GM11168 (cell line): ENCODE data around the gene PDE6D.
"Not testable (repeated sequence)": the region's sequence is repeated elsewhere in the genome, so short reads cannot be mapped to it uniquely, and the experiment has no call there.

Experiments used
- in situ Hi-C: fragments of 300-500 bp; cut with MboI; formaldehyde crosslinking; loops from one replicate; pipeline ENCODE4 v1.12.0; 2022; ENCODE audit warnings: low sequenced_read_pairs; ENCODE audit not compliant: unreplicated experiment

The PDE6D gene

DNA sequence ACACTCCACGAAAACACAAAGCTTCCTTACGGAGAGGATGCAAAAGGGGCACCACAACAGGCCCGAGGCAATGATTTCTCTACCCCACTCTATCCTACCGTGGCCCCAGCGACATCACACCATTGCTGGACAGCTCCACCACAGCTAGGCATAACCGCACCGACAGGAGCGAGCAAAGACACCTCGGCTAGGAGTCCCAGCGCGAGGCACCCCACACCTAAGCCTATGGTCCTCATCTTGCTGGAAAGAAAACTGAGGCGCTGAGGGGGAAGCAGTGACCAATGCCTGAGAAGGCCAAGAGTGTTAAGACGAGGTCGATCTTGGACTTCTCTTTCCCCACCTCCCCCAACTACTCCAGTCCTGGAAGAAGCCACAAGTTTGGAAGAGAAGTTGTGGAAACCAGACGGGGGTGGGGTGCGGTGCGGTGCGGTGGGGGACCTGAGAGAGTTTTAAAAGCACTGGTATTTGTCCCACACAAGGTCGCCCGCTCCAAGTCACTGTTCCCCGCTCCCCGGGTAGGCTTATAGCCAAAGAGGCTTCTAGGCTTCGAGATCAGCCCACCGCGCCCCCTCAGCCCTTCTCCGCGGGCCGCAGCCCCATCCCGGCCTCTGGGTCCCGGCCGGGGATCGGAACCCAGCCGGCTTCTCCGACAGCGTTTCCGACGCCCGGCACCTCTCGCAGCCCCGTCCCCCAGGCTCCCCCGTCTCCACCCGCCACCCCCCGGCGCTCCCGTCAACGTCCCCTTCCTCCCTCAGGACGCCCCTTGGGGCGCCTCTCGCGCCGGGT, 766 bp downstream of the PDE6D start:
- in situ Hi-C loops = no loop called here

DNA sequence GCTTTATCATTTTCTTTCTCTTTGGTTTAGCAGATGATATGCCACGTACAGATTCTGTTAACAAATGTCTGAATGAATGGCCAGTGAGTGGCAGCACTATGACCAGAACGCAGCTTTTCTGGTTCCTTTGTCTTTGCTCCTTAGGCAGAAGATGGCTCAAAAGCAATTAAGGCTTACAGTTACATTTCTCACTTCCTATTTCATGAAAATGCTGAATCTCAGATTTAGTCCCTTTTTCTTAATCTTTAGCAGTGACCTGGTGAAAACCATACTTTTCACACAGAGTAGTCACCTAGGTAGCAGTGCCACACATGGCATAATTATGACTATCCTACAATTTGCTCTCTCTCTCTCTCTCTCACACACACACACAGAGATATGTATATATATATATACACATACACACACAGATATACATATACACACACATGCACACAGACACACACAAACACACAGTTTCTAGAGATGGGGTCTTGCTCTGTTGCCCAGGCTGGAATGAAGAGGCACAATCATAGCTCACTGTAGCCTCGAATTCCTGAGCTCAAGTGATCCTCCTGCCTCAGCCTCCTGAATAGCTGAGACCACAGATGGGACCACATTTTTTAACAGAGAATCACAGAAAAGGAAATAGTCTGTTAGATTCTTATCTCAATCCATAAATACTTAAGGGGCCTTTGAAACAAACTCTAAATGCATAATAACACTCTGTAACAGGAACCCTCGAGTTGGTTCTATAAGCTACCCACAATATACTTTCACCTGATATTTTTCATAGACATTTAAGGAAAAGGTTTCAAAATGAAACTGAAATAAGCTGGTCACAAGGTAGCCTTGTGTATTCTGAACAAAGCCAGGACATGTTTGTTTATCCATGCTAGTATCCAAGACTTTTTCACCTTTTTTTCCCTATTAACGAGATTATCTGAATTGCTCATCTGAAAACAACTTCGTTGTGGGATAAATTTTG, 11.6 kb downstream of the PDE6D start:
- in situ Hi-C loops = no loop called here

DNA sequence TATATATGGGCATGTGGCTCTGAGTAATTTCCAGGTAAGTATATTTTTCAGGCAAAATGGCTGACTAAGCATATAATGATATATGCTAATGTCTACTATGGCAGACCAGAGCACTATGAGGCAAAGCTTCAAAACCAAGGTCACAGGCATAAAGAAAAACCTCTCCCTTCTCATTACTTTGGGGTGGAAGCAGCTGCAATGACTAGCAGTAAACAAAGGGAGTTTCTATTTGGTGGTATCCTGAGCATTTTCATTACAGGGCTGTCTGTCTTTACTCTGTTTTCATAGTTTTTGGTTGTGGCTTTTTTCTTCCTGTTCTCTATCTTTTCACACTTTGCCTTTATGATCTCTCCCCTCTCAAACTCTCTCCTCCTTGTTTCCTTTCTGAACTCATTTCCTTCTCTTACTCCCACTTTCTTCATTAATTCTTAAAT, 15.6 kb downstream of the PDE6D start:
- in situ Hi-C loops = no loop called here

DNA sequence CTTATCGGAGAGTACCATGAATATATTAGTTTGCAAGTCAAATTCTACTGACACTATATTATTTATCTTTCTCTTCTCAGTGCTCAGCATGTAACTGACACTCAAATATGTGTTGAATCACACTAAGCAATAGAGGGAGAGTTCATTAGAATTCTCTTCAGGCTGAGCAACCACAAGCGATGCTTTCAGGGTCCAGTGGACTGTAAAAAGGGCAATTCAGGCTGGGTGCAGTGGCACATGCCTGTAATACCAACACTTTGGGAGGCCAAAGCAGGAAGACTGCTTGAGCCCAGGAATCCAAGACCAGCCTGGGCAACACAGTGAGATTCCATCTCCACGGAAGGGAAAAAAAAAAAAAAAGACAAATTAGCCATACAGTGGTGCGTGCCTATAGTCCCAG, 16.3 kb downstream of the PDE6D start:
- in situ Hi-C loops = no loop called here

DNA sequence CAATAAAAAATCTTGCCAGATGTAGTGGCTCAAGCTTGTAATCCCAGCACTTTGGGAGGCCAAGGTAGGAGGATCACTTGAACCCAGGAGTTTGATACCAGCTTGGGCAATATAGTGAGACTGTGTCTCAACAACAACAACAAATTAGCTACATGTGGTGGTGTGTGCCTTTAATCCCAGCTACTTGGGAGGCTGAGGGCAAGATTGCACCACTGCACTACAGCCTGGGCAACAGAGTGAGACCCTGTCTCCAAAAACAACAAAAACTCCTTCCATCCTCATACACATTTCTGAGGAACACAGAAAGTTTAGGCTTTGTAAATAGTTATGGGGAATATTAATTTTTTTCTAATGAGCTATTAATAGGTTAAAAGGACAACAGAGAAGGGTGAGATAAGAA, 17.0 kb downstream of the PDE6D start:
- in situ Hi-C loops = no loop called here

DNA sequence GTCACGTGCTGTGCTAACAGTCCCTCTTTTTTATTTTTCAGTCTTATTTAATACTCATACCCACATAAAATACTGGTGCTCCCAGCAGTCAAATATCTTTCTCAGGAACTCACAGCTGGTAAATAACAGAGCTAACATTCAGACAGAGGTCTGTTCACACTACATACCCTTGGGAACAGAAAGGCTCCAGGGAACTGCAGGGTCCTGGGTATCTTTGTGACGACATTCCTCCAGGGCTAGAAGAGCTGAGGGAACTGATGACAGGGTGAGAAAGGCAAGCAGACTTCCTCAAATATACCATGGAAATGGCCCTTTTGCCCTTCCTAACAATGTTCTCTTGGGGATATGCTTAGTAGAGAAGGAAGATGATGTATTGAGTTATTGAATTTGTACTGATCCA, 19.3 kb downstream of the PDE6D start:
- in situ Hi-C loops = no loop called here

DNA sequence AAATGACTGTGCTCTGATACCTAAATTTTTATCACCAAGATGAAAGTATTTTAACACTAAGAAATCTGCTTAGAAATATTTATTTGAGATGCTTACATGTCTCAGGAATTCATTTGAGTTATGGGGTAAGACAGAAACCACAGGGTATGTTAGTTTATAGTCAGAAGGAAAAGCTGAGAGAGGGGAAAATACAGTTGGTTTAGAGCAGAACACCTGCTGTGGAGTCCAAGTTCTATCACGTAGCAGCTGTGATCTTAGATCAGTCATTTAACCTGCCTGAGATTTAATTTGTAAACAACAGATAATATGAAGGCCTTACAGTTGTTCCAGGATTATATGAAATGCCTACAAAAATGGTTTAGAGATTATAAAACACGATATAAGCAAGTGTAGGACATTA, 29.0 kb downstream of the PDE6D start:
- in situ Hi-C loops = no loop called here

DNA sequence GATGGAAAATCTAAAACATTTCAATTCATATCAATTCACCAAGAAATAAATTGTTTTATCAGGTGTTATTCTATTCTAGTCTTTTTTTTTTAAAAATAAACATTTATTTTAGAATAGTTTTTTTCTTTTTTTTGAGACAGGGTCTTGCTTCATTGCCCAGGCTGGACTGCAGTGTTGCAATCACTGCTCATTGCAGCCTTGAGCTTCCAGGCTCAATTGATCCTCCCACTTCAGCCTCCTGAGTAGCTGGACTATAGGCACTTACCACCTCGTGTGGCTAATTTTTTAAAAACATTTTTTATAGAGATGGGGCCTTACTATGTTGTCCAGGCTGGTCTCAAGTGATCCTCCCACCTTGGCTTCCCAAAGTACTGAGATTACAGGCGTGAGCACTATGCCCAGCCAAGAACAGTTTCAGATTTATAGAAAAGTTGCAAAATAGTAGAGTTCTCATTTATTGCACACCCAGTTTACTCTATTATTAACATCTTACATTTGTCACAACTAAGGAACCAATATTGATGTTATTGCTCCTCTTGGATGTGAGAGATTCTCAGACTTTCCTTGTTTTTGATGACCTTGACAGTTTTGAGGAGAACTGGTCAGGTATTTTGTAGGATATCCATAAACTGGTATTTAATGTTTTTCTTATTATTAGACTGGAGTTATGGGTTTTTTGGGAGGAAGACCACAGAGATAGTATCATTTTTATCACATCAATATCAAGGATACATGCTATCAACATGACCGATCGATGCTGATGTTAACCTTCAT, 29.9 kb downstream of the PDE6D start:
- in situ Hi-C loops = no loop called here

DNA sequence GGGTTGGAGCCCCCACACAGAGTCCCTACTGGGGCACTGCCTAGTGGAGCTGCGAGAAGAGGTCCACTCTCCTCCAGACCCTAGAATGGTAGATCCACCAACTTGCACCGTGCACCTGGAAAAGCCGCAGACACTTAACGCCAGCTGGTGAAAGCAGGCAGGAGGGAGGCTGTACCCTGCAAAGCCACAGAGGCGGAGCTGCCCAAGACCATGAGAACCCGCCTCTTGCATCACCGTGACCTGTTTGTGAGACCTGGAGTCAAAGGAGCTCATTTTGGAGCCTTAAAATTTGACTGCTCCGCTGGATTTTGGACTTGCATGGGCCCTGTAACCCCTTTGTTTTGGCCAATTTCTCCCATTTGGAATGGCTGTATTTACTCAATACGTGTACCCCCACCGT, 32.1 kb downstream of the PDE6D start:
- in situ Hi-C loops = not testable (repeated sequence)

DNA sequence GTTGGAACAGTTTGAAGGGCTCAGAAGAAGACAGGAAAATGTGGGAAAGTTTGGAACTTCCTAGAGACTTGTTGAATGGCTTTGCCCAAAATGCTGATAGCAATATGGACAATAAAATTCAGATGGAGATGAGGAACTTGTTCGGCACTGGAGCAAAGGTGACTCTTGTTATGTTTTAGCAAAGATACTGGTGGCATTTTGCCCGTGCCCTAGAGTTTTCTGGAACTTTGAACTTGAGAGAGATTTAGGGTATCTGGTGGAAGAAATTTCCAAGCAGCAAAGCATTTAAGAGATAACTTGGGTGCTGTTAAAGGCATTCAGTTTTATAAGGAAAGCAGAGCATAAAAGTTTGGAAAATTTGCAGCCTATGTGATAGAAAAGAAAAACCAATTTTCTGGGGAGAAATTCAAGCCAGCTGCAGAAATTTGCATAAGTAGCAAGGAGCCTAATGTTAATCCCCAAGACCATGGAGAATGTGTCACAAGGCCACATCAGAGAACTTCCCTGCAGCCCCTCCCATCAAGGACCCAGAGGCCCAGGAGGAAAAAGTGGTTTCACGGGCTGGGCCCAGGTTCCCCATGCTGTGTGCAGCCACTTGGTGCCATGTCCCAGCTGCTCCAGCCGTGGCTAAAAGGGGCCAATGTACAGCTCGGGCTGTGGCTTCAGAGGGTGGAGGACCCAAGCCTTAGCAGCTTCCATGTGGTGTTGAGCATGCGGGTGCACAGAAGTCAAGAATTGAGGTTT, 32.8 kb downstream of the PDE6D start:
- in situ Hi-C loops = not testable (repeated sequence)

DNA sequence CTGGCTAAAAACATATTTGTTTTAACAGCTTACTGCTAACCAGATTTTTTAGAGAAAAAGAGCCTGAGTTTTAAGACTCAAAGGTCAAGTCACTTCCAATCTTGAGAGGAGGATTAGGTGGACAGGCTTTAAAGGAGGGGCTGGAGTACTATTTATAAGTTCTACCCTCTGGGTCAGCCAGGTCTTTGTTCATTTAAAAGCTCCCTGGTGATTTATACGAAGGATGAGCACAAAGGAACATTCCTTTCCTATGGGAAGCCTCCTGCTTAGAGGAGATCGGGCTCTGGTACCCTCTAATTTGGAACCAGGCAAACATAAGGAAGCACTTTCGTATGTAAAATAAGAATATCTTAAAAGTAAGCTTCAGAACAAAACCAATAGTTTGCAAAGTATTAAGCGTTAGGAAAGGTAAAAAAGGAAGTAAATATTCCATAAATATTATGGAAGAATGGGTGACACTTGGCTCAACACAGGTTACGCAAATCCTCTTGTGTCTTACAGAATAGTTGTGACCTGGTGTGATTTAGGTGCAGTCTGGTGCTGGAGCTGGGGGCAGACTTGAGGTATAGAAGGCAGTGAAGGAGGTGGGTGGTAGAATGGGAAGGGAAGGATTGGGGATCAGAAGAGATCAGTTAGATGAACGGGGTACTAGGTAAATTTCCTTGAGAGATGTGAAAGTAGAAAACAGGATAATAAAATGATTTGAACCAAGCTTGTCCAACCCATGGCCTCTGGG, 35.6 kb downstream of the PDE6D start:
- in situ Hi-C loops = no loop called here

DNA sequence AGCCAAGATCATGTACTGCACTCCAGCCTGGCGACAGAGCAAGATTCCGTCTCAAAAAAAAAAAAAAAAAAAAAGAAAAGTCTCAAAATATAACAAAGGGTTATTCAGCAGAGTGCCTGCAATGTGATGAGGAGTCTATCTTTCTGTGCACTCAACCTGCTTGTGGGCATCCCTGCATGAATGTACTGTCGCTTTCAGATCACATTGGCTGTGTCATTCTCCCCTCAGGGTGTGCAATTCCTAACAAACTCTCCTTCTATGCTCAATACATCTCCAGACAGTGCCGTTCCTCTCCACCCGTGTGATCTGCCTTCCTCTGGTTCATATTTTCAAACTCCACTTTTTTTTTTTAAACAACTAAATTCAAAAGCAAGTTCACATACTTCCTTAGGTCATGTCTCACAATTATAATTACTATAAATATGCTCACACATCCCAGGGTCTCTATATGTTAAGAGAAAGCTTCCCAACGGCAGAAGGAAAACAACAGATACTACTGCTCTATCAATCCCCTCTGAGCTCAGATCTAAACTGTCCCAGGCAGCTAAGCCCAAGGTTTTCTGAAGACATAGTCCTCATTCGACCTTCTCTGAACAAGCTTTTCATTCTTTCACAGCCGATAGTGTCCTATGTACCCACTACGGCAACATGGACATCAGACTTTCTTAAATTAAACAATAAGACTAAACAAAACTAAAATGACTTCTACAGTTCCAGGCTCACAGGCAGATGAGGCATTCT, 37.5 kb downstream of the PDE6D start:
- in situ Hi-C loops = no loop called here

DNA sequence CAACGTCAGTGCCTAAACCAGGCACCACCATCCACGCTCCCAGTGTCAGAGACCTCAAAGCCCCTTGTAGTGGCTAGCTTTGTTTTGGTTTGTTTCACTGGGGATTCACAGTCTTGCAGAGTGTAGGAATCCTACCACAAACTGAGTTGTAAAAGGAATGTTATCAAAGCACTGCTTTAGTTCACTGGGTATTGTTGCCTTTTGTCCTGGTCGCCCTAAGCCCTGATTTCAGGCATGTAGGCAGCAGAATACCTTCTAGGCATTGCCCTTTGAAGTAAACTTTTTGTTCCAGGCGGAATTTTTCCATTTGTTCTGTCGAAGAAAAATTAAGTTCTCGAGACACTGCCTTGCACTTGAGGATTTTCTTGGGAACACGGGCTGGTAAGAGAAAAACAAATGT, 43.3 kb downstream of the PDE6D start:
- in situ Hi-C loops = no loop called here

DNA sequence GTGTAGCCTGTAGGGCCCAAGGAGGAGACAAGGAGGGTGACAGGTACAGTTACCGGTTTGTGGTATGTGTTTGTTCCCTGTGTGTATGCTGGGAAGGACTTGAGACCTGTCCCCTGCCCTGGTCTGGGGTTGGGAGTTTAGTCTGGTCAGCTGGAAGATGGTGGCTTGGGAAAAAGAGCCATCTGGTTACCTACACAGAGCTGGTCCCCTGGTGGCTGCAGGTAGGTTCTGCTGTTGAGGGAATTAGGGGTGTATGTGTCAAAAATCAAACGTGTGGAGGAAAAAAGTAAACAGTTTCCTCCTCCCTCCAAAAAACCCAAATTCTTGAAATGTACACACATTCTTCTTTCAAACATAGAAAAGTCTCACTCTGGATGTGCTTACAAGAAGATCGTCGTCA, 48.5 kb downstream of the PDE6D start:
- in situ Hi-C loops = no loop called here

DNA sequence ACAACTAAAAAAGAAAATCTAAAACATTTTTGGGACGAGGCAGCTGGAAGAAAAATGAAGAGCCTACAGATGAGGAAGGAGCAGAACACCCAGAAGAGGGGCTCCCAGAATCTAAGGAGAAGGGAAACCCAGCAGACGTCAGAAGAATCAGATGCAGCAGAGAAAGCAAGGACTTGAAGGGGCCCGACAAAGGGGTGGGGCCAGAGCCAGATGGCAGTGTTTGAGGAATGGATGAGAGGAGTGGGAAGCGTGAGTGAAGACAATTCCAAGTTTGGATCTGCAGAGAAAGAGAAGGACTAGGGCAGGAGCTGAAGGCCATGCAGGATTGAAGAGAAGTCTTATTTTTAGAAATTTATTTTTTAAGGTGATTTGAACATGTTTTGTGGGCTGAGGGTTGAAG, 53.5 kb downstream of the PDE6D start:
- in situ Hi-C loops = no loop called here

DNA sequence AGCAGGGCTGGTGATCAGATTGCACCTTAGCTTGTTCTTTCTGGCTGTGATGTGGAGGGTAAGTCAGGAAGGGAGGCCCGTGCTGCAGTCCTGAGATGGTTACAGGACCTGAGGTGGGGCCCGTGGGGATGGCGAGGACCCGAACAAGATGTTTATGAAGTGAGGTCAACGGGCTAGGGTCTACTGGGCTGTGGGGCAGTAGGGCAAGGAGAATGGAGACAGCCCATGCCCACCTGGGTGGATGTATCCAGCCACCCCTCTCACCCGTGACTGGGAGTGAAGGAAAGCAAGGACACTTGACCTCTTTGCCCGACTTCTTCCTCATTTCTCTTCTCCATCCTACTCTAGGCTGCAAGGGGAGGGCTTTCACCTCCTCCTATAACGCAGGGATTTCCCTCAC, 54.8 kb downstream of the PDE6D start:
- in situ Hi-C loops = no loop called here

DNA sequence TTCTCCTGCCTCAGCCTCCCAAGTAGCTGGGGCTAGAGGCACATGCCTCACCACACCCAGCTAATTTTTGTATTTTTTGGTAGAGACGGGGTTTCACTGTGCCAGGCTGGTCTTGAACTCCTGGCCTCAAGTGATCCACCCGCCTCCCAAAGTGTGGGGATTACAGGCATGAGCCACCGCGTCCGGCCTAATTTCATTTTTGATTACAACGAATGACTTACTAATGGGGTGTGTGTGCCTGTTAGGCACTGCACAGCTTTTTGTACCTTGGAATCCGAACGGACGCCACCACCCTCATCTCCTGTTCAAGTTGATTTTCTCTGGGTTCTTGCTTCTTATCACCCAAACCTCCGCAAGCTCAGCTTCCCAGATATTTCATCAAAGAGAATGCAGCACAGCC, 55.6 kb downstream of the PDE6D start:
- in situ Hi-C loops = no loop called here

DNA sequence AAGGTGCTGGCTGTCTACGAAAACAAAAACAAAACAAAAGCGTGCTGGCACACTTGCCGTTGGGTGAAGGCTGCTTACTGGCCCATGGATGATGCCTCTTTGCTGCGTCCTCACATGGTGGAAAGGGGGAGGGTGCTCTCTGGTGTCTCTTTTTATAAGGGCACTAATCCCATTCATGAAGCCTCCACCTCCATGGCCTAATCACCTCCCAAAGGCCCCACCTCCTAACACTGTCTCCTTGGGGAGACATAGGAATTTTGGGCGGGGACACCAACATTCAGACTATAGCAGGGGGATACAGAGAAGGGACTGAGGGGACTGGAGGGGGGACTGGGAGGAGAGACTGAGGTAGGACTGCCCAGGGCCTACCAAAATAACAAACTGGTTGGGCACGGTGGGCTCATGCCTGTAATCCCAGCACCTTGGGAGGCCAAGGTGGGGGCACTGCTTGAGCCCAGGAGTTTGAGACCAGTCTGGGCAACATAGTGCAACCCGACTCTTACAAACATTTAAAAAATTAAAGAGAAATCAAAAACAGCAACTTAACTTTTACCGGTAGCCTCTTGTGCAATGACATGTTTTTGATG, 58.3 kb downstream of the PDE6D start:
- in situ Hi-C loops = no loop called here
